Measurements from ENCODE around the gene MAML3. TPM values are rescaled to one million over a fixed set of nuclear protein-coding genes. Genes with fewer than 3 reads are reported as not detected.

MAML3 gene
- total and polyA plus RNA-seq, 9 donors = 11.1 to 23.8 (median 14.9) TPM

- no peak for TF ChIP-seq POLR2A (IDR thresholded peaks at IDR 0.05)
- TF ChIP-seq EP300 (IDR thresholded peaks at IDR 0.05) = no peak
- TF ChIP-seq, protein P1, sequence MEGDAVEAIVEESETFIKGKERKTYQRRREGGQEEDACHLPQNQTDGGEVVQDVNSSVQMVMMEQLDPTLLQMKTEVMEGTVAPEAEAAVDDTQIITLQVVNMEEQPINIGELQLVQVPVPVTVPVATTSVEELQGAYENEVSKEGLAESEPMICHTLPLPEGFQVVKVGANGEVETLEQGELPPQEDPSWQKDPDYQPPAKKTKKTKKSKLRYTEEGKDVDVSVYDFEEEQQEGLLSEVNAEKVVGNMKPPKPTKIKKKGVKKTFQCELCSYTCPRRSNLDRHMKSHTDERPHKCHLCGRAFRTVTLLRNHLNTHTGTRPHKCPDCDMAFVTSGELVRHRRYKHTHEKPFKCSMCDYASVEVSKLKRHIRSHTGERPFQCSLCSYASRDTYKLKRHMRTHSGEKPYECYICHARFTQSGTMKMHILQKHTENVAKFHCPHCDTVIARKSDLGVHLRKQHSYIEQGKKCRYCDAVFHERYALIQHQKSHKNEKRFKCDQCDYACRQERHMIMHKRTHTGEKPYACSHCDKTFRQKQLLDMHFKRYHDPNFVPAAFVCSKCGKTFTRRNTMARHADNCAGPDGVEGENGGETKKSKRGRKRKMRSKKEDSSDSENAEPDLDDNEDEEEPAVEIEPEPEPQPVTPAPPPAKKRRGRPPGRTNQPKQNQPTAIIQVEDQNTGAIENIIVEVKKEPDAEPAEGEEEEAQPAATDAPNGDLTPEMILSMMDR (IDR thresholded peaks at IDR 0.05) = no peak
- WGBS, 3 donors = 86 to 98% (median 97%) methylated on average over 4 of the region's 4 CpGs
- Histone ChIP-seq H3K4me1 (ENCODE audit: insufficient read depth) (peaks cover 5% of the 10 kb centered on the region), H3K36me3 (no peaks in the 10 kb centered on the region), H3K4me3 (no peak overlapping the region), H3K27me3 (no peaks in the 10 kb centered on the region), H3K9me3 (no peaks in the 10 kb centered on the region), H3K27ac (no peak overlapping the region)
- intact Hi-C loops (cut with DNase I) = loop anchor here in 1 of 4 donors (10.0 kb wide), 1 partner anchor 46 kb away; no protein-coding TSS in a partner anchor
- no peak for DNase-seq
Observed at GRCh38 chr4:139759097-139759496, 394.9 kb downstream of the MAML3 start.

GRCh38 chr4:139756391-139757180 lies 397.4 kb downstream of the MAML3 start:
- Histone ChIP-seq H3K4me3 (no peak overlapping the region), H3K27ac (no peak overlapping the region), H3K27me3 (no peaks in the 10 kb centered on the region), H3K4me1 (ENCODE audit: insufficient read depth) (no peaks in the 10 kb centered on the region), H3K36me3 (no peaks in the 10 kb centered on the region), H3K9me3 (no peaks in the 10 kb centered on the region)
- TF ChIP-seq, protein P1 (IDR thresholded peaks at IDR 0.05) = no peak
- TF ChIP-seq POLR2A (IDR thresholded peaks at IDR 0.05) (no peak), EP300 (IDR thresholded peaks at IDR 0.05) (no peak)
- intact Hi-C loops (cut with DNase I) = loop anchor here in 1 of 4 donors (10.0 kb wide), 1 partner anchor 48 kb away; no protein-coding TSS in a partner anchor
- 71 to 91% (median 80%) methylated on average over 10 of the region's 10 CpGs for WGBS, 3 donors
- DNase-seq = no peak

- TF ChIP-seq EP300 (IDR thresholded peaks at IDR 0.05) (no peak), POLR2A (IDR thresholded peaks at IDR 0.05) (no peak)
- TF ChIP-seq, protein P1 (IDR thresholded peaks at IDR 0.05) = no peak
- WGBS, 3 donors = 86 to 92% (median 91%) methylated on average over 12 of the region's 12 CpGs
- Histone ChIP-seq H3K27me3 (no peaks in the 10 kb centered on the region), H3K36me3 (no peaks in the 10 kb centered on the region), H3K4me3 (no peak overlapping the region), H3K9me3 (no peaks in the 10 kb centered on the region), H3K4me1 (ENCODE audit: insufficient read depth) (no peaks in the 10 kb centered on the region), H3K27ac (no peak overlapping the region)
- no peak for DNase-seq
- intact Hi-C loops (cut with DNase I) = loop anchor here in 1 of 4 donors (10.0 kb wide), 1 partner anchor 50 kb away; no protein-coding TSS in a partner anchor
Observed at GRCh38 chr4:139754938-139755337, 399.0 kb downstream of the MAML3 start.

- no peak overlapping the region for H3K27ac ChIP-seq
- H3K9me3 ChIP-seq = no peaks in the 10 kb centered on the region
- H3K36me3 ChIP-seq = no peaks in the 10 kb centered on the region
- intact Hi-C loops (cut with DNase I) = loop anchor here in 1 of 4 donors (10.0 kb wide), 1 partner anchor 51 kb away; no protein-coding TSS in a partner anchor
- no peak for DNase-seq
- no peaks in the 10 kb centered on the region for H3K27me3 ChIP-seq
- WGBS, 3 donors = 79 to 82% (median 82%) methylated on average over 3 of the region's 3 CpGs
- TF ChIP-seq POLR2A (IDR thresholded peaks at IDR 0.05) (no peak), EP300 (IDR thresholded peaks at IDR 0.05) (no peak)
- TF ChIP-seq, protein P1 (IDR thresholded peaks at IDR 0.05) = no peak
- H3K4me3 ChIP-seq = no peak overlapping the region
- no peaks in the 10 kb centered on the region for H3K4me1 ChIP-seq (ENCODE audit: insufficient read depth)
Observed at GRCh38 chr4:139753686-139754085, 400.3 kb downstream of the MAML3 start.
